Neural progenitor cell (in vitro differentiated cells): ENCODE measurements around the gene EXOC6B. TPM values are rescaled to one million over a fixed set of nuclear protein-coding genes. Genes with fewer than 3 reads are reported as not detected.

Experiments
- DNase-seq: peaks from one replicate; pipeline ENCODE4 v3.0.0-alpha.2; 2016; ENCODE audit warnings: low spot score
- H2AFZ ChIP-seq: fragments of 200-600 bp; sonication (generic); replicated peaks from 2 replicates; pipeline ENCODE4 v1.6.1; 2016; ENCODE audit warnings: antibody characterized with exemption
- H3F3A ChIP-seq: fragments of 200-600 bp; sonication (generic); 2 replicates; pipeline ENCODE4 v1.6.1; 2016; ENCODE audit warnings: antibody characterized with exemption, low read depth
- H3K27ac ChIP-seq: fragments of 200-600 bp; sonication (generic); 2 replicates; pipeline ENCODE4 v1.5.1; 2016; ENCODE audit warnings: mild to moderate bottlenecking
- H3K27me3 ChIP-seq: fragments of 200-600 bp; sonication (generic); 2 replicates; pipeline ENCODE4 v1.6.1; 2016; ENCODE audit warnings: mild to moderate bottlenecking, moderate library complexity
- H3K36me3 ChIP-seq: fragments of 200-600 bp; sonication (generic); 2 replicates; pipeline ENCODE4 v1.5.1; 2016
- H3K4me1 ChIP-seq: fragments of 200-600 bp; sonication (generic); 2 replicates; pipeline ENCODE4 v1.6.1; 2016; ENCODE audit warnings: mixed run types
- H3K4me2 ChIP-seq: fragments of 200-600 bp; sonication (generic); 2 replicates; pipeline ENCODE4 v1.6.1; 2016
- H3K4me3 ChIP-seq: fragments of 200-600 bp; sonication (generic); 2 replicates; pipeline ENCODE4 v1.5.1; 2016
- H3K79me2 ChIP-seq: fragments of 200-600 bp; sonication (generic); 2 replicates; pipeline ENCODE4 v1.6.1; 2016; ENCODE audit warnings: low read depth
- H3K9ac ChIP-seq: fragments of 200-600 bp; sonication (generic); 2 replicates; pipeline ENCODE4 v1.6.1; 2016
- H3K9me3 ChIP-seq: fragments of 200-600 bp; sonication (generic); 2 replicates; pipeline ENCODE4 v1.5.1; 2016; ENCODE audit warnings: low read depth
- H4K20me1 ChIP-seq: fragments of 200-600 bp; sonication (generic); 2 replicates; pipeline ENCODE4 v1.6.1; 2016; ENCODE audit warnings: low read depth
- H3K27ac Mint-ChIP-seq: 3 replicates; pipeline ENCODE4 v1.8.0; 2021; ENCODE audit warnings: mixed read lengths
- H3K27me3 Mint-ChIP-seq: 2 replicates; pipeline ENCODE4 v1.8.0; 2022; ENCODE audit warnings: low read depth, mild to moderate bottlenecking, inconsistent platforms, moderate library complexity, mixed read lengths; ENCODE audit not compliant: insufficient read depth
- H3K36me3 Mint-ChIP-seq: 3 replicates; pipeline ENCODE4 v1.8.0; 2021; ENCODE audit warnings: mixed read lengths
- H3K4me1 Mint-ChIP-seq: 3 replicates; pipeline ENCODE4 v1.8.0; 2021; ENCODE audit warnings: mixed read lengths
- H3K4me3 Mint-ChIP-seq: 3 replicates; pipeline ENCODE4 v1.8.0; 2021; ENCODE audit warnings: mild to moderate bottlenecking, moderate library complexity, mixed read lengths
- H3K9me3 Mint-ChIP-seq: 3 replicates; pipeline ENCODE4 v1.8.0; 2020; ENCODE audit warnings: mixed read lengths
- EZH2 ChIP-seq: fragments of 200-600 bp; sonication (generic); IDR thresholded peaks from 2 replicates; pipeline ENCODE4 v1.6.1; 2017; ENCODE audit warnings: antibody characterized with exemption, mild to moderate bottlenecking, moderate library complexity
- EZH2phosphoT487 ChIP-seq: fragments of 200-600 bp; sonication (generic); IDR thresholded peaks from 2 replicates; pipeline ENCODE4 v1.6.1; 2017; ENCODE audit warnings: antibody characterized with exemption
- total RNA-seq: library from RNA; depleted of rRNA; stranded (reverse); fragments of >200 nt; gene quantifications from 2 replicates; pipeline ENCODE4 v1.2.3, GENCODE V29; 2015; ENCODE audit warnings: low replicate concordance
- TF ChIP-seq, protein P1 (sequence below): fragments of 200-600 bp; sonication (generic); IDR thresholded peaks from 2 replicates; pipeline ENCODE4 v1.5.1; 2017; ENCODE audit warnings: antibody characterized with exemption, mild to moderate bottlenecking

The EXOC6B gene
- total RNA-seq, 1 donor from 2014 or later = 41.2 TPM

DNA sequence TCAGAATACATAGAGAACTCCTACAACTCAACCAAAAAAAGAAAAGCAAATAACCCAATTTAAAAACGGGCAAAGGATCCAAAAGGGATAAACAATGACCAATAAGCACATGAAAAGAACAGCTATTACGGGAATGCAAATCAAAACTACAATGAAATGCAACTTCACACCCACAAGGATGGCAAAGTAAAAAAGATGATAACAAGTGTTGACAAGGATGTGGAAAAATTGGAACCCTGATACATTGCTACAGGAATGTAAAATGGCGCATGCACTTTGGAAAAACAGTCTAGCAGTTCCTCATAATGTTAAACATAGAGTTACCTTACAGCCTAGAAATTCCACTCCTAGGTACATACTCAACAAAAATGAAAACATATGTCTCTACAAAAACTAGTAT lies 4.7 kb downstream of the EXOC6B start:
- no peaks in the 10 kb centered on the region for H3F3A ChIP-seq
- H3K36me3 ChIP-seq = no peaks in the 10 kb centered on the region
- peaks cover 2% of the 10 kb centered on the region for H4K20me1 ChIP-seq
- no peak overlapping the region for H3K27ac Mint-ChIP-seq
- TF ChIP-seq, protein P1, sequence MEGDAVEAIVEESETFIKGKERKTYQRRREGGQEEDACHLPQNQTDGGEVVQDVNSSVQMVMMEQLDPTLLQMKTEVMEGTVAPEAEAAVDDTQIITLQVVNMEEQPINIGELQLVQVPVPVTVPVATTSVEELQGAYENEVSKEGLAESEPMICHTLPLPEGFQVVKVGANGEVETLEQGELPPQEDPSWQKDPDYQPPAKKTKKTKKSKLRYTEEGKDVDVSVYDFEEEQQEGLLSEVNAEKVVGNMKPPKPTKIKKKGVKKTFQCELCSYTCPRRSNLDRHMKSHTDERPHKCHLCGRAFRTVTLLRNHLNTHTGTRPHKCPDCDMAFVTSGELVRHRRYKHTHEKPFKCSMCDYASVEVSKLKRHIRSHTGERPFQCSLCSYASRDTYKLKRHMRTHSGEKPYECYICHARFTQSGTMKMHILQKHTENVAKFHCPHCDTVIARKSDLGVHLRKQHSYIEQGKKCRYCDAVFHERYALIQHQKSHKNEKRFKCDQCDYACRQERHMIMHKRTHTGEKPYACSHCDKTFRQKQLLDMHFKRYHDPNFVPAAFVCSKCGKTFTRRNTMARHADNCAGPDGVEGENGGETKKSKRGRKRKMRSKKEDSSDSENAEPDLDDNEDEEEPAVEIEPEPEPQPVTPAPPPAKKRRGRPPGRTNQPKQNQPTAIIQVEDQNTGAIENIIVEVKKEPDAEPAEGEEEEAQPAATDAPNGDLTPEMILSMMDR = no peak
- TF ChIP-seq EZH2phosphoT487 = no peak
- no peak for TF ChIP-seq EZH2
- no peak overlapping the region for H3K4me2 ChIP-seq
- H3K27ac ChIP-seq = no peak overlapping the region
- H3K27me3 Mint-ChIP-seq = peaks cover 3% of the 10 kb centered on the region
- H2AFZ ChIP-seq = no peak overlapping the region
- H3K4me3 ChIP-seq = no peak overlapping the region
- DNase-seq = no peak
- no peak overlapping the region for H3K4me3 Mint-ChIP-seq
- peaks cover 16% of the 10 kb centered on the region for H3K4me1 Mint-ChIP-seq
- H3K36me3 Mint-ChIP-seq = peaks cover 15% of the 10 kb centered on the region
- peaks cover 11% of the 10 kb centered on the region for H3K4me1 ChIP-seq
- no peaks in the 10 kb centered on the region for H3K9me3 ChIP-seq
- H3K79me2 ChIP-seq = peaks cover 85% of the 10 kb centered on the region
- no peak overlapping the region for H3K9ac ChIP-seq
- no peaks in the 10 kb centered on the region for H3K27me3 ChIP-seq
- peaks cover 3% of the 10 kb centered on the region for H3K9me3 Mint-ChIP-seq

DNA sequence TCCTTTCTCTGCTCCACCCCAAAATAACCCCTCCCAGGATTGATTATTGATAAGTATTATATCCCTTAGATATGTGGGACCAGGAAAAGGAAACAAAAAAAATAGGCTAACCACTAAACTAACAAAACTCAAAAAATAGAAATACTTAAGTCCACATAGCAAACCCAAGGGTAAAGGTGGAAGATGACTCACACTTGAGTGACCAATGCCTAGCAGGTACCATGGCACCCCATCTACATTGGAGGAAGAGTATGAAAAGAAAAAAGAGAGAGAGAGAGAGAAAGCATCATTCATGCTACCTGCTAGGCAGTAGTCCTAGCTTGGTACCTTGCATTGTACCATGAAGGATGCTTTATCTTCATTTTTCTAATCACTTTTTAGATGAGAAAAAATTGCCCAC lies 6.3 kb downstream of the EXOC6B start:
- H3K4me3 Mint-ChIP-seq = no peak overlapping the region
- peaks cover 7% of the 10 kb centered on the region for H3K9me3 Mint-ChIP-seq
- peaks cover 3% of the 10 kb centered on the region for H3K27me3 Mint-ChIP-seq
- no peak overlapping the region for H2AFZ ChIP-seq
- H3K9ac ChIP-seq = no peak overlapping the region
- H4K20me1 ChIP-seq = peaks cover 8% of the 10 kb centered on the region
- no peaks in the 10 kb centered on the region for H3F3A ChIP-seq
- DNase-seq = no peak
- peaks cover 19% of the 10 kb centered on the region for H3K36me3 Mint-ChIP-seq
- peaks cover 91% of the 10 kb centered on the region for H3K79me2 ChIP-seq
- no peak overlapping the region for H3K27ac ChIP-seq
- no peak overlapping the region for H3K4me2 ChIP-seq
- no peaks in the 10 kb centered on the region for H3K27me3 ChIP-seq
- no peak overlapping the region for H3K4me3 ChIP-seq
- H3K4me1 Mint-ChIP-seq = peaks cover 6% of the 10 kb centered on the region
- H3K4me1 ChIP-seq = peaks cover 6% of the 10 kb centered on the region
- no peak overlapping the region for H3K27ac Mint-ChIP-seq
- no peak for TF ChIP-seq EZH2phosphoT487
- no peak for TF ChIP-seq EZH2
- TF ChIP-seq, protein P1 = no peak
- H3K9me3 ChIP-seq = no peaks in the 10 kb centered on the region
- H3K36me3 ChIP-seq = no peaks in the 10 kb centered on the region

GRCh38 chr2:72815655-72816278 lies 10.1 kb downstream of the EXOC6B start:
- Histone ChIP-seq H4K20me1 (peaks cover 8% of the 10 kb centered on the region), H3K4me2 (no peak overlapping the region), H3K79me2 (peaks cover 93% of the 10 kb centered on the region), H2AFZ (no peak overlapping the region), H3K4me3 (no peak overlapping the region), H3K4me1 (no peaks in the 10 kb centered on the region), H3K9me3 (no peaks in the 10 kb centered on the region), H3K9ac (no peak overlapping the region), H3K36me3 (no peaks in the 10 kb centered on the region), H3K27me3 (no peaks in the 10 kb centered on the region), H3F3A (no peaks in the 10 kb centered on the region), H3K27ac (no peak overlapping the region)
- Mint-ChIP-seq H3K36me3 (peaks cover 10% of the 10 kb centered on the region), H3K27me3 (peaks cover 3% of the 10 kb centered on the region), H3K9me3 (peaks cover 5% of the 10 kb centered on the region), H3K4me3 (no peak overlapping the region), H3K27ac (no peak overlapping the region), H3K4me1 (no peaks in the 10 kb centered on the region)
- no peak for TF ChIP-seq EZH2phosphoT487
- TF ChIP-seq, protein P1 = peak; percentile 37
- DNase-seq = peak; percentile 23
